Kidney epithelial cell (primary cell): ENCODE data around the gene OR51L1. TPM values are rescaled to one million over a fixed set of nuclear protein-coding genes. Genes with fewer than 3 reads are reported as not detected.

Source experiments
- total RNA-seq: library from RNA; depleted of rRNA; stranded (reverse); fragments of >200 nt; gene quantifications from 2 replicates; pipeline ENCODE4 v1.2.3, GENCODE V29; 2015

The OR51L1 gene
- total RNA-seq, 1 donor from 2014 or later: not detected

Other genes starting within 250 kb of the OR51L1 start
- gene OR51F1, start 224.9 kb upstream of the OR51L1 start, total RNA-seq: not detected in 2 replicates
- not detected in 2 replicates for gene OR52R1, start 190.5 kb upstream of the OR51L1 start, total RNA-seq
- not detected in 2 replicates for gene OR51F2, start 173.5 kb upstream of the OR51L1 start, total RNA-seq
- gene OR51S1, start 145.6 kb upstream of the OR51L1 start, total RNA-seq: not detected in 2 replicates
- not detected in 2 replicates for gene OR51T1, start 113.0 kb upstream of the OR51L1 start, total RNA-seq
- not detected in 2 replicates for gene OR51A7, start 91.1 kb upstream of the OR51L1 start, total RNA-seq
- gene OR51G2, start 75.5 kb upstream of the OR51L1 start, total RNA-seq: not detected in 2 replicates
- gene OR51G1, start 70.5 kb upstream of the OR51L1 start, total RNA-seq: not detected in 2 replicates
- gene OR51A4, start 47.2 kb upstream of the OR51L1 start, total RNA-seq: not detected in 2 replicates
- not detected in 2 replicates for gene OR51A2, start 39.1 kb upstream of the OR51L1 start, total RNA-seq
- gene OR52J3, start 51.7 kb downstream of the OR51L1 start, total RNA-seq: not detected in 2 replicates
- not detected in 2 replicates for gene OR52E2, start 64.8 kb downstream of the OR51L1 start, total RNA-seq
- not detected in 2 replicates for gene OR52E1, start 74.7 kb downstream of the OR51L1 start, total RNA-seq
- gene OR52A5, start 143.5 kb downstream of the OR51L1 start, total RNA-seq: not detected in 2 replicates
- gene OR52A1, start 159.9 kb downstream of the OR51L1 start, total RNA-seq: not detected in 2 replicates
- gene OR51V1, start 205.8 kb downstream of the OR51L1 start, total RNA-seq: not detected in 2 replicates
- gene HBB, start 232.2 kb downstream of the OR51L1 start, total RNA-seq: not detected in 2 replicates
- gene HBD, start 239.6 kb downstream of the OR51L1 start, total RNA-seq: not detected in 2 replicates